D721Med (cell line): ENCODE results near the gene FOXP3.

Experiments
- DNase-seq: peaks from one replicate; pipeline ENCODE4 v3.0.0; 2011; ENCODE audit warnings: low spot score; ENCODE audit not compliant: insufficient read length
- FAIRE-seq: peaks from 2 replicates; lab custom pipeline; 2011; peaks lifted over from hg19 to GRCh38; lab: Jason Lieb, UNC
- TF ChIP-seq, protein P1 (sequence below): IDR thresholded peaks from 2 replicates; pipeline ENCODE4 v1.5.1; 2012; ENCODE audit warnings: mild to moderate bottlenecking, control low read depth; ENCODE audit not compliant: insufficient read depth; ENCODE audit errors: missing control alignments

Gene FOXP3

DNA sequence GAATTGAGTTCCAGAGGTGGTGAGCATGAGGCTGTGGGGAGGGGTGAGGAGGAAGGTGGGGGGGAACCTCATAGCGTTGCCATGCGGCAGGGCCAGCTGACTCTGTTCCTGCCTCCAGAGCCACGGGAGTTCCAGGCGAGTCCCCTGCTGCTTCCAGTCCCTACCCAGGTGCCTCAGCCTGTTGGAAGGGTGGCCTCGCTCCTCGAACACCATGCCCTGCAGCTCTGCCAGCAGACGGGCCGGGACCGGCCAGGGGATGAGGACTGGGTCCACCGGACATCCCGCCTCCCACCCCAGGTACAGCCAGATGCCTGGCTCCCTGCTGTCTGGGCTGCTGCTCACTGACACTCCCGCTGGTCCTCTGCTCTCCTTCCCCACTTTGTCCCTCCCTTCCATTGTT lies 21.3 kb downstream of the FOXP3 start:
- TF ChIP-seq, protein P1, sequence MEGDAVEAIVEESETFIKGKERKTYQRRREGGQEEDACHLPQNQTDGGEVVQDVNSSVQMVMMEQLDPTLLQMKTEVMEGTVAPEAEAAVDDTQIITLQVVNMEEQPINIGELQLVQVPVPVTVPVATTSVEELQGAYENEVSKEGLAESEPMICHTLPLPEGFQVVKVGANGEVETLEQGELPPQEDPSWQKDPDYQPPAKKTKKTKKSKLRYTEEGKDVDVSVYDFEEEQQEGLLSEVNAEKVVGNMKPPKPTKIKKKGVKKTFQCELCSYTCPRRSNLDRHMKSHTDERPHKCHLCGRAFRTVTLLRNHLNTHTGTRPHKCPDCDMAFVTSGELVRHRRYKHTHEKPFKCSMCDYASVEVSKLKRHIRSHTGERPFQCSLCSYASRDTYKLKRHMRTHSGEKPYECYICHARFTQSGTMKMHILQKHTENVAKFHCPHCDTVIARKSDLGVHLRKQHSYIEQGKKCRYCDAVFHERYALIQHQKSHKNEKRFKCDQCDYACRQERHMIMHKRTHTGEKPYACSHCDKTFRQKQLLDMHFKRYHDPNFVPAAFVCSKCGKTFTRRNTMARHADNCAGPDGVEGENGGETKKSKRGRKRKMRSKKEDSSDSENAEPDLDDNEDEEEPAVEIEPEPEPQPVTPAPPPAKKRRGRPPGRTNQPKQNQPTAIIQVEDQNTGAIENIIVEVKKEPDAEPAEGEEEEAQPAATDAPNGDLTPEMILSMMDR = no peak
- DNase-seq (no peak), FAIRE-seq (no peak)

DNA sequence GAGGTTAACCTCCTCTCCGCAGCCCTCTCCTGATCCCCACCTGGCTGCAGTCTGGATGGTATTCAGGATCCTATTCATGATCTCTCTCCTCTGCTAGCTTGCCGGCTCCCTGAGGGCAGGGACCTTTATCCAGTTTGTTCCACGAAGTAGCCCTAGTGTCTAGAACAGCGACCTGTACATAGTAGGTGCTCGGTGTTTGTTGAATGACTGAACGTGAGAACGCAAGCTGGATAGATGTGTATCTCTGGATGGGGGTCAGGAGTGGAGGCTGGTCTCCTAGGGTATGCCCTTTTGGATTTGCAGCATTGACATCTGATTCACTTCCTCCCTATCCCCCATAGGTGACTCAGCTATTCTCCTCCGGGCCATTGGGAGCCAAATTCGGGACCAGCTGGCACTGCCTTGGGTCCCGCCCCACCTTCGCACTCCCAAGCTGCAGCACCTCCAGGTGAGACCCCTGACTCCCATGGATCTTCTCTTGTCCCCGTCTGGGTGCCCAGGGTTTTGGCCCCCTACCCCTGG lies 21.9 kb downstream of the FOXP3 start:
- DNase-seq = no peak
- TF ChIP-seq, protein P1 = no peak
- no peak for FAIRE-seq

DNA sequence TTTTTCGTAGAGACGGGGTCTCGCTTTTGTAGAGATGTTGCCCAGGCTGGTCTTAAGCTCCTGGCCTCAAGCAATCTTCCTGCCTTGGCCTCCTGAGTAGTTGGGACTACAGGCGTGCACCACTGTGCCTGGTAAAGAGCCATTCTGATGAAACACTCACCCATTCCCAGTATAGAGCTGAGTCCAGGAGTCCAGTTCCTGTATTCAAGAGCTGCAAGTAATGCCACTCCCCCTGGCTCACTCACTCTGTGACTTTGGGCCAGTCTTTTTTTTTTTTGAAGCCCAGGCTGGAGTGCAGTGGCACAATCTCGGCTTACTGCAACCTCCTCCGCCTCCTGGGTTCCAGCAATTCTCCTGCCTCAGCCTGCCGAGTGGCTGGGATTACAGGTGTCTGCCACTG lies 25.8 kb downstream of the FOXP3 start:
- FAIRE-seq = no peak
- TF ChIP-seq, protein P1 = no peak

DNA sequence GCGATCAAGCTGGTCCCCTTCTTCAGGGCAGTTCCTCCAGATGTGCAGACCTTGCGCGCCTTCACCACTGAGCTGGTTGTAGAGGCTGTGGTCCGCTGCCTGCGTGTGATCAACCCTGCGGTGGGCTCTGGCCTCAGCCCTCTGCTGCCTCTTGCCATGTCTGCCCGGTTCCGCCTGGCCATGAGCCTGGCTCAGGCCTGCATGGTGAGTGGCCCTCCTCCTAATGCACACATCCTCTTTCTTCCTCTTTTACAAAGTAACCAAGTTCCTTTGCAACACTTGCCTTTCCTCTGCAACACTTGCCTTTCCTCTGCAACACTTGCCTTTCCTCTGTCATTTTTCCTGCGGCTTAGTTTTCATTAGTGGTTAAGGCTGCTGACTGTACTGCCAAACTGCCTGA lies 27.4 kb downstream of the FOXP3 start:
- TF ChIP-seq, protein P1 = no peak
- no peak for DNase-seq
- FAIRE-seq = no peak

More for the DNA sequence above, 25.8 kb downstream of the FOXP3 start:
- no peak for DNase-seq

DNA sequence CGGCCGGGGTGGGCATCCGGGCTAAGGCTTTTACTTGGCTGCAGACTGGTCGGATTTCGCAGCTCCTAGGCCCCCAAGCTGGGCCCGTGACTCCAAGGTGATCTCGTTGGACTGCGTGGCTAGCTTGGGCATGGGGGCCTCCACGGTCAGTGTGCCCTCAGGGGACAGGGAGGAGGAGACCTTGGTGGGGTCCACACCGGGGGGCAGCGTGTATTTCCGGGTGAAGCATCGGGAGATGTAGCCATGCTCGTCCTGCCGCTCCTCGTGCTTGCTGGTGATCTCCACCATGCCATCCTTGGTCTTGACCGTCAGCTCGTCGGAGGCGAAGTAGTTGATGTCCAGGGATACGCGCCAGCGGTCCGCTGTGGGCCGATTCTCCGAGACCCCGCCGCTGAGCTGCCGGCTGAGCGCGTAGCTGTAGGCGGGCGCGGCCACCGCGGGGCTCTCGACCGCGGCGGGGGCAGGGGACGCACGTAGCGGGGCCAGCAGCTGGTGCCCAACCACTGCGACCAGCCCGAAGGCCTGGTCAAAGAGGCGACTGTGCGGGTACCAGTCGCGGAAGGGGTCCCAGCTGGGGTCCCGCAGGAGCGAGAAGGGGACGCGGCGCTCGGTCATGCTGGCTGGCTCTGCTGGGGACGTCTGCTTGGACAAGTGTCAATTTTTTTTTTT lies 30.5 kb downstream of the FOXP3 start:
- TF ChIP-seq, protein P1 = no peak
- FAIRE-seq (no peak), DNase-seq (no peak)

DNA sequence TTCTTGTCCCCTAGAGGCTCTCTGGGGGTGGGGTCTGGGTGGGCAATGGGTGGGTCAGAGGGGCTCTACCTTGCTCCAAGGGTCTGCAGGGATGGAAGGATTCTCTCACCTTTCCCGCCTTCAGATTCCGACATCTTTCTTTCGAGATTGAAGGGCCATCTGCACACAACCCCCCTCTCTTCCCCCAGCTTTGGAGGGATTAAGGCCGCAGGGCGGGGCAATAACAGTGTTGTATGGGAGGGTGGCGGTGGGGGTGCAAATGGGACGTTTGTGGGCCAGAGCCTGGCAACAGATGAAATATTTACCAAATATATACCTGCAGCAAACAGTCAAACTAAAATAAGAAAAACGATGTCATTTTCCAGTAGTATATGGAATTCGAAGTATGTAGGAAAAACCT lies 31.3 kb downstream of the FOXP3 start, which contains the start of gene CACNA1F:
TSS of gene CACNA1F (minus strand) at position 165 of the 400 bp plus-strand sequence. CDS start at position 134, 31 bp downstream.
- no peak for FAIRE-seq
- peak; percentile 68 for DNase-seq
- TF ChIP-seq, protein P1 = no peak

DNA sequence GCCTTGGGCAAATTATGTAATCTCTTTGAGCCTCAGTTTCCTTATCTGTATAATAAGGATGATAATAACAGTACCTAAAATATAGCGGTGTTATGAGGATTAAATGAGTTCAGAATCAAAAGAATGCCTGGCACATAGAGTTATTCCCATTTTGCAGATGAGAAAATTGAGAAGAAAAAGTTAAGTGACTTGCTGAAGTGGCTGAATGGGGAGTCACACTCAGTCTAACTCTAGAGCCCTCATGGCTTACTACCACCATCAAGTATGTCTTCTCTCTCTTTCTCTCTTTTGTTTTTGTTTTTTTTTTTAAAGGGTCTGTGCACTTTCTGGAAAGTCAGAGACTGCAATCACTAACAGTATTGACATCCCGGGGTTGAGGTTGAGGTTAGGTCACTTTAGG lies 32.0 kb downstream of the FOXP3 start:
- DNase-seq (no peak), FAIRE-seq (no peak)
- TF ChIP-seq, protein P1 = no peak
